ENCODE measurements around the gene ADCYAP1R1.
A peak's percentile ranks its signal among the peaks of the same experiment; 100 is the strongest.

Gene ADCYAP1R1

GRCh38 chr7:31017032-31017675 lies 35.0 kb upstream of the ADCYAP1R1 start:
- Histone ChIP-seq H3K4me1 (ENCODE audit: insufficient read depth, insufficient read length) (peaks cover 10% of the 10 kb centered on the region), H3K9me3 (ENCODE audit: insufficient read depth, low read length) (no peaks in the 10 kb centered on the region), H3K36me3 (ENCODE audit: insufficient read depth, insufficient read length, low read length) (no peaks in the 10 kb centered on the region), H3K27me3 (ENCODE audit: insufficient read depth, insufficient read length) (no peaks in the 10 kb centered on the region), H3K9ac (ENCODE audit: insufficient read length, low read depth) (no peak overlapping the region), H3K4me3 (ENCODE audit: insufficient read length, low read depth) (no peak overlapping the region)
- TF ChIP-seq ZNF274 (IDR thresholded peaks at IDR 0.05; ENCODE audit: low read depth, low read length) = no peak
- TF ChIP-seq YY1 (IDR thresholded peaks at IDR 0.05; ENCODE audit: insufficient read depth, insufficient read length) = no peak
- no peak for TF ChIP-seq SUZ12 (IDR thresholded peaks at IDR 0.05; ENCODE audit: extremely low read depth, insufficient read depth, insufficient read length)
- DNase-seq (ENCODE audit: low read depth, low spot score) = no peak

GRCh38 chr7:31017721-31018120 lies 34.4 kb upstream of the ADCYAP1R1 start:
- Histone ChIP-seq H3K36me3 (ENCODE audit: insufficient read depth, insufficient read length, low read length) (no peaks in the 10 kb centered on the region), H3K4me1 (ENCODE audit: insufficient read depth, insufficient read length) (peaks cover 10% of the 10 kb centered on the region), H3K27me3 (ENCODE audit: insufficient read depth, insufficient read length) (no peaks in the 10 kb centered on the region), H3K9ac (ENCODE audit: insufficient read length, low read depth) (no peak overlapping the region), H3K9me3 (ENCODE audit: insufficient read depth, low read length) (no peaks in the 10 kb centered on the region), H3K4me3 (ENCODE audit: insufficient read length, low read depth) (no peak overlapping the region)
- no peak for DNase-seq (ENCODE audit: low read depth, low spot score)
- TF ChIP-seq SUZ12 (IDR thresholded peaks at IDR 0.05; ENCODE audit: extremely low read depth, insufficient read depth, insufficient read length) = no peak
- no peak for TF ChIP-seq YY1 (IDR thresholded peaks at IDR 0.05; ENCODE audit: insufficient read depth, insufficient read length)
- TF ChIP-seq ZNF274 (IDR thresholded peaks at IDR 0.05; ENCODE audit: low read depth, low read length) = no peak

GRCh38 chr7:31019509-31019908 lies 32.6 kb upstream of the ADCYAP1R1 start:
- DNase-seq (ENCODE audit: low read depth, low spot score) = no peak
- H3K4me3 ChIP-seq (ENCODE audit: insufficient read length, low read depth) = no peak overlapping the region
- H3K9ac ChIP-seq (ENCODE audit: insufficient read length, low read depth) = no peak overlapping the region
- H3K9me3 ChIP-seq (ENCODE audit: insufficient read depth, low read length) = no peaks in the 10 kb centered on the region
- TF ChIP-seq ZNF274 (IDR thresholded peaks at IDR 0.05; ENCODE audit: low read depth, low read length) = no peak
- TF ChIP-seq SUZ12 (IDR thresholded peaks at IDR 0.05; ENCODE audit: extremely low read depth, insufficient read depth, insufficient read length) = no peak
- no peak for TF ChIP-seq YY1 (IDR thresholded peaks at IDR 0.05; ENCODE audit: insufficient read depth, insufficient read length)
- H3K27me3 ChIP-seq (ENCODE audit: insufficient read depth, insufficient read length) = no peaks in the 10 kb centered on the region
- H3K36me3 ChIP-seq (ENCODE audit: insufficient read depth, insufficient read length, low read length) = no peaks in the 10 kb centered on the region
- peaks cover 15% of the 10 kb centered on the region for H3K4me1 ChIP-seq (ENCODE audit: insufficient read depth, insufficient read length)

- H3K9ac ChIP-seq (ENCODE audit: insufficient read length, low read depth) = no peak overlapping the region
- no peak overlapping the region for H3K4me3 ChIP-seq (ENCODE audit: insufficient read length, low read depth)
- H3K27me3 ChIP-seq (ENCODE audit: insufficient read depth, insufficient read length) = no peaks in the 10 kb centered on the region
- no peaks in the 10 kb centered on the region for H3K36me3 ChIP-seq (ENCODE audit: insufficient read depth, insufficient read length, low read length)
- H3K4me1 ChIP-seq (ENCODE audit: insufficient read depth, insufficient read length) = peaks cover 15% of the 10 kb centered on the region
- DNase-seq (ENCODE audit: low read depth, low spot score) = no peak
- no peaks in the 10 kb centered on the region for H3K9me3 ChIP-seq (ENCODE audit: insufficient read depth, low read length)
- TF ChIP-seq SUZ12 (IDR thresholded peaks at IDR 0.05; ENCODE audit: extremely low read depth, insufficient read depth, insufficient read length) (no peak), ZNF274 (IDR thresholded peaks at IDR 0.05; ENCODE audit: low read depth, low read length) (no peak), YY1 (IDR thresholded peaks at IDR 0.05; ENCODE audit: insufficient read depth, insufficient read length) (no peak)
Measured at GRCh38 chr7:31020161-31020560, 31.9 kb upstream of the ADCYAP1R1 start.

- Histone ChIP-seq H3K27me3 (ENCODE audit: insufficient read depth, insufficient read length) (no peaks in the 10 kb centered on the region), H3K9me3 (ENCODE audit: insufficient read depth, low read length) (no peaks in the 10 kb centered on the region), H3K36me3 (ENCODE audit: insufficient read depth, insufficient read length, low read length) (no peaks in the 10 kb centered on the region), H3K4me3 (ENCODE audit: insufficient read length, low read depth) (no peak overlapping the region), H3K9ac (ENCODE audit: insufficient read length, low read depth) (no peak overlapping the region), H3K4me1 (ENCODE audit: insufficient read depth, insufficient read length) (peaks cover 15% of the 10 kb centered on the region)
- peak; percentile 72 for DNase-seq (ENCODE audit: low read depth, low spot score)
- no peak for TF ChIP-seq SUZ12 (IDR thresholded peaks at IDR 0.05; ENCODE audit: extremely low read depth, insufficient read depth, insufficient read length)
- no peak for TF ChIP-seq ZNF274 (IDR thresholded peaks at IDR 0.05; ENCODE audit: low read depth, low read length)
Measured at GRCh38 chr7:31020652-31021051, 31.5 kb upstream of the ADCYAP1R1 start.

GRCh38 chr7:31022117-31022516 lies 30.0 kb upstream of the ADCYAP1R1 start:
- no peak overlapping the region for H3K9ac ChIP-seq (ENCODE audit: insufficient read length, low read depth)

GRCh38 chr7:31022726-31023125 lies 29.4 kb upstream of the ADCYAP1R1 start:
- Histone ChIP-seq H3K4me1 (ENCODE audit: insufficient read depth, insufficient read length) (peaks cover 20% of the 10 kb centered on the region), H3K9me3 (ENCODE audit: insufficient read depth, low read length) (no peaks in the 10 kb centered on the region), H3K9ac (ENCODE audit: insufficient read length, low read depth) (no peak overlapping the region), H3K27me3 (ENCODE audit: insufficient read depth, insufficient read length) (no peaks in the 10 kb centered on the region), H3K36me3 (ENCODE audit: insufficient read depth, insufficient read length, low read length) (no peaks in the 10 kb centered on the region), H3K4me3 (ENCODE audit: insufficient read length, low read depth) (no peak overlapping the region)
- TF ChIP-seq SUZ12 (IDR thresholded peaks at IDR 0.05; ENCODE audit: extremely low read depth, insufficient read depth, insufficient read length) (no peak), ZNF274 (IDR thresholded peaks at IDR 0.05; ENCODE audit: low read depth, low read length) (no peak), YY1 (IDR thresholded peaks at IDR 0.05; ENCODE audit: insufficient read depth, insufficient read length) (no peak)
- DNase-seq (ENCODE audit: low read depth, low spot score) = no peak

More at GRCh38 chr7:31022117-31022516, 30.0 kb upstream of the ADCYAP1R1 start:
- peaks cover 18% of the 10 kb centered on the region for H3K4me1 ChIP-seq (ENCODE audit: insufficient read depth, insufficient read length)
- H3K27me3 ChIP-seq (ENCODE audit: insufficient read depth, insufficient read length) = no peaks in the 10 kb centered on the region
- H3K9me3 ChIP-seq (ENCODE audit: insufficient read depth, low read length) = no peaks in the 10 kb centered on the region
- no peak overlapping the region for H3K4me3 ChIP-seq (ENCODE audit: insufficient read length, low read depth)
- TF ChIP-seq YY1 (IDR thresholded peaks at IDR 0.05; ENCODE audit: insufficient read depth, insufficient read length) (no peak), SUZ12 (IDR thresholded peaks at IDR 0.05; ENCODE audit: extremely low read depth, insufficient read depth, insufficient read length) (no peak), ZNF274 (IDR thresholded peaks at IDR 0.05; ENCODE audit: low read depth, low read length) (no peak)
- H3K36me3 ChIP-seq (ENCODE audit: insufficient read depth, insufficient read length, low read length) = no peaks in the 10 kb centered on the region
- DNase-seq (ENCODE audit: low read depth, low spot score) = no peak
